Neutrophil (primary cell): ENCODE measurements around the gene WSB2.

Experiments used
- H3K27ac ChIP-seq: fragments of 200-600 bp; sonication (generic); 2 replicates; pipeline ENCODE4 v1.5.1; 2016; ENCODE audit warnings: mild to moderate bottlenecking, moderate library complexity
- H3K27me3 ChIP-seq: fragments of 200-600 bp; sonication (generic); 2 replicates; pipeline ENCODE4 v1.6.0; 2016; ENCODE audit warnings: mild to moderate bottlenecking
- H3K36me3 ChIP-seq: fragments of 200-600 bp; sonication (generic); 2 replicates; pipeline ENCODE4 v1.5.1; 2017
- H3K4me1 ChIP-seq, 2 experiments: fragments of 200-600 bp in 1 of 2; sonication (generic) in 1 of 2; 1 replicate in 1 of 2; 2 replicates in 1 of 2; pipeline versions ENCODE4 v1.5.1 to v1.6.1; 2013 to 2016; ENCODE audit warnings: low read depth in 1 of 2, low read length in 1 of 2, mild to moderate bottlenecking in 1 of 2, moderate library complexity in 1 of 2; ENCODE audit not compliant: control insufficient read depth in 1 of 2, insufficient read depth in 1 of 2
- H3K4me3 ChIP-seq, 2 experiments: fragments of 200-600 bp in 1 of 2; sonication (generic) in 1 of 2; 1 replicate in 1 of 2; 2 replicates in 1 of 2; pipeline ENCODE4 v1.5.1; 2013 to 2016; ENCODE audit warnings: low read depth in 1 of 2, low read length in 1 of 2, mild to moderate bottlenecking in 1 of 2, moderate library complexity in 1 of 2
- H3K9me3 ChIP-seq: fragments of 200-600 bp; sonication (generic); 2 replicates; pipeline ENCODE4 v1.5.1; 2016
- CTCF ChIP-seq: fragments of 200-600 bp; sonication (generic); IDR thresholded peaks from 2 replicates; pipeline ENCODE4 v1.5.1; 2016; ENCODE audit warnings: antibody characterized with exemption

Gene WSB2

GRCh38 chr12:117994551-117995438 lies 66.2 kb downstream of the WSB2 start:
- Histone ChIP-seq H3K4me1 (no peaks in the 10 kb centered on the region), H3K27me3 (no peaks in the 10 kb centered on the region), H3K9me3 (no peaks in the 10 kb centered on the region), H3K27ac (no peak overlapping the region), H3K36me3 (no peaks in the 10 kb centered on the region), H3K4me3 (no peak overlapping the region)
- no peak for TF ChIP-seq CTCF

GRCh38 chr12:117986705-117987469 lies 74.1 kb downstream of the WSB2 start:
- Histone ChIP-seq H3K36me3 (no peaks in the 10 kb centered on the region), H3K4me3 (no peak overlapping the region), H3K4me1 (no peaks in the 10 kb centered on the region), H3K27ac (no peak overlapping the region), H3K27me3 (no peaks in the 10 kb centered on the region), H3K9me3 (no peaks in the 10 kb centered on the region)
- TF ChIP-seq CTCF = no peak

GRCh38 chr12:117985182-117985581 lies 75.8 kb downstream of the WSB2 start:
- Histone ChIP-seq H3K4me3 (no peak overlapping the region), H3K36me3 (no peaks in the 10 kb centered on the region), H3K27ac (no peak overlapping the region), H3K27me3 (no peaks in the 10 kb centered on the region), H3K4me1 (no peaks in the 10 kb centered on the region), H3K9me3 (no peaks in the 10 kb centered on the region)
- no peak for TF ChIP-seq CTCF
